ENCODE measurements around the gene CD74. TPM values are rescaled to one million over a fixed set of nuclear protein-coding genes. Genes with fewer than 3 reads are reported as not detected.

The CD74 gene
- total and polyA plus RNA-seq, 10 of the 15 experiments (the other 5 are each of a cell fraction or from before 2014, with no cell fraction given) = 1,387 to 11,063 (median 3,922) TPM

GRCh38 chr5:150394131-150394530, 18.6 kb downstream of the CD74 start:
- no peak overlapping the region for H2AFZ ChIP-seq (ENCODE audit: control insufficient read depth, low read depth, low read length)
- H3K27me3 ChIP-seq (replicated peaks in 1 of 2; ENCODE audit: control insufficient read depth in 2 of 2, insufficient read depth in 2 of 2, low read length in 1 of 2) = no peaks in the 10 kb centered on the region
- H3K4me3 ChIP-seq = no peak overlapping the region
- ChIA-PET CTCF (interaction anchor here (1.0 to 14.0 kb wide), 4 partner anchors 11 to 41 kb away, joined by 3 to 274 read pairs (median 4); no protein-coding TSS in a partner anchor), RAD21 (ENCODE audit: unreplicated experiment) (interaction anchor here (8.6 kb wide), 1 partner anchor 40 kb away, joined by 115 read pairs; no protein-coding TSS in a partner anchor), POLR2A (interaction anchor here (0.6 to 1.1 kb wide), 4 partner anchors 9 to 316 kb away, joined by 3 to 4 read pairs (median 3); no protein-coding TSS in a partner anchor), SMC1A (ENCODE audit: uncharacterized antibody, unreplicated experiment) (interaction anchor here (8.1 kb wide), 1 partner anchor 40 kb away, joined by 127 read pairs; no protein-coding TSS in a partner anchor)
- intact Hi-C loops (cut with micrococcal nuclease; ENCODE audit: unreplicated experiment) (no loop called here), in situ Hi-C loops (cut with MboI) (no loop called here)
- H3K4me1 ChIP-seq (ENCODE audit: control insufficient read depth, insufficient read depth, low read length) = peaks cover 10% of the 10 kb centered on the region
- H3K36me3 ChIP-seq (ENCODE audit: control insufficient read depth in 2 of 2, insufficient read depth in 2 of 2, low read length in 1 of 2) = peaks cover 41 to 53% of the 10 kb centered on the region in 2 experiments
- FAIRE-seq = peak; percentile 74
- DNase-seq (ENCODE audit: low read depth, low spot score) = no peak
- peak overlapping the region; percentile 30; the same call in 1 of the 2 replicates for H3K4me2 ChIP-seq (ENCODE audit: control insufficient read depth, insufficient read depth)
- no peaks in the 10 kb centered on the region for H3K9me3 ChIP-seq (replicated peaks; ENCODE audit: control insufficient read depth, insufficient read depth, low read length)
- TF ChIP-seq CBX3 (IDR thresholded peaks at IDR 0.05; ENCODE audit: borderline replicate concordance, low read depth) (no peak), EP300 (IDR thresholded peaks at IDR 0.05; ENCODE audit: borderline replicate concordance in 1 of 2, control insufficient read depth in 1 of 2, low read depth in 2 of 2, low read length in 2 of 2) (0 out of 4 replicates have a peak, but pooled peaks of 1 of the 2 experiments have one; percentile 22), SRF (IDR thresholded peaks at IDR 0.05; ENCODE audit: low read depth in 2 of 2, low read length in 2 of 2) (0 out of 4 replicates have a peak, but pooled peaks of 1 of the 2 experiments have one; percentile 26), RELA (IDR thresholded peaks at IDR 0.05; ENCODE audit: borderline replicate concordance, partially characterized antibody) (peak; percentile 38), RUNX3 (IDR thresholded peaks at IDR 0.05; ENCODE audit: low read length) (peak; percentile 29; the same call in 1 of the 2 replicates), BCL3 (IDR thresholded peaks at IDR 0.05; ENCODE audit: borderline replicate concordance, insufficient read depth, low read depth, low read length, poor library complexity, severe bottlenecking) (peak; percentile 26), DPF2 (IDR thresholded peaks at IDR 0.05) (0 out of 2 replicates have a peak, but pooled peaks have one; percentile 18), ZNF687 (IDR thresholded peaks at IDR 0.05) (no peak), BHLHE40 (IDR thresholded peaks at IDR 0.05; ENCODE audit: borderline replicate concordance in 1 of 2, low read depth in 2 of 2, low read length in 1 of 2) (peak; percentile 94), JUNB (IDR thresholded peaks at IDR 0.05) (peak; percentile 25)
- H4K20me1 ChIP-seq (ENCODE audit: control insufficient read depth, insufficient read depth) = 0 out of 2 replicates have a peak, but pooled peaks cover under 1% of the 10 kb centered on the region
- peak; percentile 57 for ATAC-seq
- 63% methylated on average over 3 of the region's 3 CpGs for WGBS (ENCODE audit: insufficient coverage, insufficient replicate concordance, low lambda C conversion rate, missing lambda C conversion rate)
- H3K27ac ChIP-seq (ENCODE audit: control insufficient read depth, insufficient read depth) = peak overlapping the region; percentile 55
- BruUV-seq (replicated peaks) = no TSS peak
- H3K9ac ChIP-seq (ENCODE audit: control insufficient read depth, insufficient read depth, low read length) = no peak overlapping the region; the same call in 1 of the 2 replicates
- H3K79me2 ChIP-seq (ENCODE audit: control insufficient read depth, insufficient read depth, low read length) = no peaks in the 10 kb centered on the region

Data from GM12878 (cell line).